ENCODE data around the gene PDZD4.

PDZD4 gene

GRCh38 chrX:153782871-153783270 lies 47.5 kb downstream of the PDZD4 start:
- no peak for DNase-seq

GRCh38 chrX:153782313-153782712 lies 48.0 kb downstream of the PDZD4 start:
- DNase-seq, result no peak

- no peak for DNase-seq
Observed at GRCh38 chrX:153781428-153782047, 48.8 kb downstream of the PDZD4 start.

- no peak for DNase-seq
Observed at GRCh38 chrX:153780678-153781427, 49.5 kb downstream of the PDZD4 start, which contains the start of gene SRPK3. SRPK3 (plus strand) TSS chrX:153781041; CDS start chrX:153781087, 46 bp downstream.

GRCh38 chrX:153779891-153780677 lies 50.3 kb downstream of the PDZD4 start:
- no peak for DNase-seq

GRCh38 chrX:153778684-153779101 lies 51.7 kb downstream of the PDZD4 start:
- DNase-seq, result no peak

GRCh38 chrX:153778181-153778580 lies 52.2 kb downstream of the PDZD4 start:
- DNase-seq, result no peak

- DNase-seq, result no peak
Observed at GRCh38 chrX:153777261-153778090, 52.9 kb downstream of the PDZD4 start.

GRCh38 chrX:153776611-153777045 lies 53.7 kb downstream of the PDZD4 start:
- no peak for DNase-seq

- DNase-seq, result no peak
Observed at GRCh38 chrX:153776120-153776599, 54.2 kb downstream of the PDZD4 start.

- DNase-seq, result no peak
Observed at GRCh38 chrX:153775293-153776119, 54.8 kb downstream of the PDZD4 start.

- DNase-seq, result no peak
Observed at GRCh38 chrX:153774576-153775292, 55.6 kb downstream of the PDZD4 start.

GRCh38 chrX:153773741-153774575 lies 56.4 kb downstream of the PDZD4 start:
- no peak for DNase-seq

GRCh38 chrX:153773218-153773611 lies 57.1 kb downstream of the PDZD4 start:
- DNase-seq, result no peak

- DNase-seq, result no peak
Observed at GRCh38 chrX:153772316-153773217, 57.8 kb downstream of the PDZD4 start.

GRCh38 chrX:153771415-153772315 lies 58.7 kb downstream of the PDZD4 start:
- no peak for DNase-seq

GRCh38 chrX:153770601-153771414 lies 59.5 kb downstream of the PDZD4 start:
- no peak for DNase-seq
